ENCODE data around the gene ORAI2.
"Not testable (repeated sequence)": the region's sequence is repeated elsewhere in the genome, so short reads cannot be mapped to it uniquely, and the experiment has no call there.

The ORAI2 gene

GRCh38 chr7:102404862-102405188, 28.6 kb upstream of the ORAI2 start:
- not testable (repeated sequence) for H3K4me1 Mint-ChIP-seq (ENCODE audit: low read depth); DNase-seq (ENCODE audit: low spot score); H3K27me3 Mint-ChIP-seq (ENCODE audit: low read depth); H3K27ac Mint-ChIP-seq; H3K9me3 Mint-ChIP-seq; H3K4me3 Mint-ChIP-seq
- H3K36me3 Mint-ChIP-seq (ENCODE audit: low read depth) = peaks cover 56% of the 10 kb centered on the region

DNA sequence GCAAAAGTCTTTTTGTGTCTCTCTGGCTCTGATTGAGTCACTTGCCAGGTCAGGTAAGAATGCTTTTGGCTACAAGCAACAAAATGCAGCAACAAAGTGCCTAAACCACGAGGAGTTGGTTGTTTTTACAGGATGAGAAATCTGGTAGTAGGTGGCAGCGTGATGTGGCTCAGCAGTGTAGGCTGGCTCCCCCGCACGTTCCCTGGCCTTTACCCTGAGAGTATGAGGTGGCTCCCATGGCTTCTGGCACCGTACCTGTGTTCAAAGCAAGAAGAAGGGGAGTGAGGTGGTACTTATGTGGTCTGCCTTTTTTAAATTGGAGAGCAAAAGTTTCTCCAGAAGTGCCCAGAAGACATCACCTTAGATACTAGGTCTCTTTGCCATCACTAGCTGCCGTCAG, 25.5 kb upstream of the ORAI2 start:
- H3K4me3 Mint-ChIP-seq = no peak overlapping the region
- peaks cover 12% of the 10 kb centered on the region for H3K4me1 Mint-ChIP-seq (ENCODE audit: low read depth)

DNA sequence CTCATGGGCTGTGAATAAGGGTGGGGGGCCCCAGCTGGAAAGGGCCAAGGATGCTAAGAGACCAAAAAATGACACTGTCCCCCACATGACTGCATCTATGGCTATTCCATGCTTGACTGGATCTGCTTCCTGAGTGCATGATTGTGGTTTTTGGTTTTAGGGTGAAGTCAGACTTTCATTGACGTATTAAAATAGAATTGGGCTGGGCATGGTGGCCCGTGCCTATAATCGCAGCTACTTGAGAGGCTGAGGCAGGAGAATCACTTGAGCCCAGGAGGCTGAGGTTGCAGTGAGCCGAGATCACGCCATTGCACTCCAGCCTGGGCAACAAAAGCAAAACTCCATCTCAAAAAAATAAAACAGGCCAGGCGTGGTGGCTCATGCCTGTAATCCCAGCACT, 24.8 kb upstream of the ORAI2 start:
- Mint-ChIP-seq H3K27ac (peak overlapping the region; percentile 52), H3K4me1 (ENCODE audit: low read depth) (peaks cover 14% of the 10 kb centered on the region), H3K36me3 (ENCODE audit: low read depth) (peaks cover 62% of the 10 kb centered on the region)
- not testable (repeated sequence) for H3K4me3 Mint-ChIP-seq; H3K9me3 Mint-ChIP-seq; DNase-seq (ENCODE audit: low spot score); H3K27me3 Mint-ChIP-seq (ENCODE audit: low read depth)

More for the DNA sequence above, 25.5 kb upstream of the ORAI2 start:
- DNase-seq (ENCODE audit: low spot score) = no peak
- peaks cover 64% of the 10 kb centered on the region for H3K36me3 Mint-ChIP-seq (ENCODE audit: low read depth)
- no peaks in the 10 kb centered on the region for H3K9me3 Mint-ChIP-seq
- no peaks in the 10 kb centered on the region for H3K27me3 Mint-ChIP-seq (ENCODE audit: low read depth)
- no peak overlapping the region for H3K27ac Mint-ChIP-seq

GRCh38 chr7:102409340-102409739, 24.0 kb upstream of the ORAI2 start:
- Mint-ChIP-seq H3K4me3 (no peak overlapping the region), H3K27ac (no peak overlapping the region), H3K27me3 (ENCODE audit: low read depth) (no peaks in the 10 kb centered on the region), H3K4me1 (ENCODE audit: low read depth) (peaks cover 15% of the 10 kb centered on the region), H3K36me3 (ENCODE audit: low read depth) (peaks cover 63% of the 10 kb centered on the region), H3K9me3 (no peaks in the 10 kb centered on the region)
- no peak for DNase-seq (ENCODE audit: low spot score)

- no peak overlapping the region for H3K27ac Mint-ChIP-seq
- no peak overlapping the region for H3K4me3 Mint-ChIP-seq
- H3K27me3 Mint-ChIP-seq (ENCODE audit: low read depth) = no peaks in the 10 kb centered on the region
- H3K9me3 Mint-ChIP-seq = no peaks in the 10 kb centered on the region
- DNase-seq (ENCODE audit: low spot score) = no peak
- peaks cover 64% of the 10 kb centered on the region for H3K36me3 Mint-ChIP-seq (ENCODE audit: low read depth)
- H3K4me1 Mint-ChIP-seq (ENCODE audit: low read depth) = peaks cover 19% of the 10 kb centered on the region
These were observed 23.3 kb upstream of the ORAI2 start for GRCh38 chr7:102410123-102410522.

DNA sequence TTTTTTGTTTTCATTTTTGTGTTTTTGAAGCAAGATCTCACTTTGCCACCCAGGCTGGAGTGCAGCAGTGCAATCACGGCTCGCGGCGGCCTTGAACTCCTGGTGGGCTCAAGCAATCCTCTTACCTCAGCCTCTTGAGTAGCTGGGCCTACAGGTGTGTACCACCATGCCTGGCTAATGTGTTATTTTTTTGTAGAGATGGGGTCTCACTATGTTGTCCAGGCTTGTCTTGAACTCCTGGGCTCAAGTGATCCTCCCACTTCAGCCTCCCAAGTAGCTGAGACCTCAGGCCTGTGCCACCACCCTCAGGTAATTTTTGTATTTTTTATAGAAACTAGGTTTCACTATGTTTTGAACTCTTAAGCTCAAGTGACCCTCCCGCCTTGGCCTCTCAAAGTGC, 22.5 kb upstream of the ORAI2 start:
- Mint-ChIP-seq H3K27me3 (ENCODE audit: low read depth) (no peaks in the 10 kb centered on the region), H3K9me3 (no peaks in the 10 kb centered on the region), H3K4me1 (ENCODE audit: low read depth) (peaks cover 27% of the 10 kb centered on the region), H3K27ac (no peak overlapping the region), H3K4me3 (no peak overlapping the region), H3K36me3 (ENCODE audit: low read depth) (peaks cover 69% of the 10 kb centered on the region)
- DNase-seq (ENCODE audit: low spot score) = no peak

DNA sequence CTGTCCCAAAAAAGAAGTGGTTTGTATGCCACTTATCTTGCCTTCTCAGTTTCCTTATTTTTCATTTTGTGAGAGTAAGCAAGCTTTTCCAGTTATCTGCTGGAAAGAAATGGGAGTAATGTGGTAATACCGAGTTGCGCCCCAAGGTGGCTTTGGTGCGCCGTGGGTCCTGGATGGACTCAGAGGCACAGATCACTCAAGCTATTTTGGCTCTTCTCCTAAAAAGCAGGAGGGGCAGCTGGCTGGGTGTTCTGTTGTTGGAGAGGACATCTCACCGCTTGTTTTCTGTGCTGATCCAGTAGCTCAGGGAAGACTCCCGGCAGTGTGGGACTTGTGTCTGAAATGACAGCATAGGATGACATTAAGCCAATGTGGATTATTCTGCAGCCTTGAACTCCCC, 20.8 kb upstream of the ORAI2 start:
- H3K27me3 Mint-ChIP-seq (ENCODE audit: low read depth) = no peaks in the 10 kb centered on the region
- H3K4me1 Mint-ChIP-seq (ENCODE audit: low read depth) = peaks cover 41% of the 10 kb centered on the region
- no peak overlapping the region for H3K27ac Mint-ChIP-seq
- no peak for DNase-seq (ENCODE audit: low spot score)
- no peak overlapping the region for H3K4me3 Mint-ChIP-seq
- H3K9me3 Mint-ChIP-seq = no peaks in the 10 kb centered on the region
- peaks cover 71% of the 10 kb centered on the region for H3K36me3 Mint-ChIP-seq (ENCODE audit: low read depth)

GRCh38 chr7:102413091-102413490, 20.3 kb upstream of the ORAI2 start:
- Mint-ChIP-seq H3K27ac (peak overlapping the region; percentile 15), H3K4me3 (no peak overlapping the region), H3K9me3 (no peaks in the 10 kb centered on the region), H3K4me1 (ENCODE audit: low read depth) (peaks cover 42% of the 10 kb centered on the region), H3K27me3 (ENCODE audit: low read depth) (no peaks in the 10 kb centered on the region), H3K36me3 (ENCODE audit: low read depth) (peaks cover 67% of the 10 kb centered on the region)
- no peak for DNase-seq (ENCODE audit: low spot score)

GRCh38 chr7:102413611-102414010, 19.8 kb upstream of the ORAI2 start:
- no peak overlapping the region for H3K4me3 Mint-ChIP-seq
- H3K36me3 Mint-ChIP-seq (ENCODE audit: low read depth) = peaks cover 65% of the 10 kb centered on the region
- no peaks in the 10 kb centered on the region for H3K9me3 Mint-ChIP-seq
- H3K4me1 Mint-ChIP-seq (ENCODE audit: low read depth) = peaks cover 43% of the 10 kb centered on the region
- no peaks in the 10 kb centered on the region for H3K27me3 Mint-ChIP-seq (ENCODE audit: low read depth)
- H3K27ac Mint-ChIP-seq = peak overlapping the region; percentile 63
- no peak for DNase-seq (ENCODE audit: low spot score)

- H3K4me1 Mint-ChIP-seq (ENCODE audit: low read depth) = peaks cover 56% of the 10 kb centered on the region
- no peaks in the 10 kb centered on the region for H3K27me3 Mint-ChIP-seq (ENCODE audit: low read depth)
- peaks cover 61% of the 10 kb centered on the region for H3K36me3 Mint-ChIP-seq (ENCODE audit: low read depth)
- H3K4me3 Mint-ChIP-seq = peak overlapping the region; percentile 83
- peak overlapping the region; percentile 99 for H3K27ac Mint-ChIP-seq
- H3K9me3 Mint-ChIP-seq = no peaks in the 10 kb centered on the region
- peak; percentile 70 for DNase-seq (ENCODE audit: low spot score)
These were observed 17.6 kb upstream of the ORAI2 start for GRCh38 chr7:102415685-102416225.

GRCh38 chr7:102416406-102416805, 17.0 kb upstream of the ORAI2 start:
- H3K4me3 Mint-ChIP-seq = peak overlapping the region; percentile 83
- H3K27ac Mint-ChIP-seq = peak overlapping the region; percentile 99
- H3K36me3 Mint-ChIP-seq (ENCODE audit: low read depth) = peaks cover 61% of the 10 kb centered on the region
- no peak for DNase-seq (ENCODE audit: low spot score)
- peaks cover 61% of the 10 kb centered on the region for H3K4me1 Mint-ChIP-seq (ENCODE audit: low read depth)
- H3K9me3 Mint-ChIP-seq = no peaks in the 10 kb centered on the region
- no peaks in the 10 kb centered on the region for H3K27me3 Mint-ChIP-seq (ENCODE audit: low read depth)

DNA sequence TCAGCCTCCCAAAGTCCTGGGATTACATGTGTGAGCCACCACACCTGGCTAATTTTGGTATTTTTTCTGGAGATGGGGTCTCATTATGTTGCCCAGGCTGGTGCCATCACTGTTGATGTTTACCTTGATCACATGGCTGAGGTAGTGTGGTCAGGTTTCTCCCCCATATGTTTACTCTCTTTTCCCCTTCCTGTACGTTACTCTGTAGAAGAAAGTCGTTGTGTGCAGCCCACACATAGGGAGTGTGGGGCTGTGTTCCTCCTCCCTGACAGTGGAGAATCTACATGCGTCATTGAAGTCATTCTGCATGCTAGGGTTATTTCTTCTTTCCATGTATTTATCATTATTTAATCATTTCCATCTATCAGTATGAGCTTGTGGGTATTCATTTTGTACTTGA, 16.3 kb upstream of the ORAI2 start:
- Mint-ChIP-seq H3K27ac (peak overlapping the region; percentile 99), H3K4me3 (peak overlapping the region; percentile 64), H3K36me3 (ENCODE audit: low read depth) (peaks cover 57% of the 10 kb centered on the region), H3K9me3 (no peaks in the 10 kb centered on the region), H3K27me3 (ENCODE audit: low read depth) (no peaks in the 10 kb centered on the region), H3K4me1 (ENCODE audit: low read depth) (peaks cover 61% of the 10 kb centered on the region)
- DNase-seq (ENCODE audit: low spot score) = no peak

DNA sequence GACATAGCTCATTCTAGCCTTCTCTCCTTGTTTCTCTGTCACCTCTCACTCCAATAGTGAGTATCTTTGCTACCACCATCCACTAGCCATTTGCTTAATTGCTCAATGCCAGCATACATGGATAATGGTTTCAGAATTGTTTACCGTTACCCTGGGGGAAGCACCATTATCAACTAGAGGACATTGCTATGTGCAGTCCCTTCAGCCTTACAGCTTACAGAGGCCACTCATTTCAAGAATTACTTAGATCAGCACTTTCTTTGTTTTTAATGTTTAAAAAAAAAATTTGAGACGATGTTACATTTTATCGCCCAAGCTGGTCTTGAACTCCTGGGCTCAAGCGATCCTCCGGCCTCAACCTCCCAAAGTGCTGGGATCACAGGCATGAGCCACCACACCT, 14.8 kb upstream of the ORAI2 start:
- DNase-seq (ENCODE audit: low spot score) = no peak
- H3K27ac Mint-ChIP-seq = peak overlapping the region; percentile 9
- peaks cover 55% of the 10 kb centered on the region for H3K36me3 Mint-ChIP-seq (ENCODE audit: low read depth)
- H3K4me1 Mint-ChIP-seq (ENCODE audit: low read depth) = peaks cover 56% of the 10 kb centered on the region
- no peaks in the 10 kb centered on the region for H3K27me3 Mint-ChIP-seq (ENCODE audit: low read depth)
- no peak overlapping the region for H3K4me3 Mint-ChIP-seq
- H3K9me3 Mint-ChIP-seq = no peaks in the 10 kb centered on the region

- no peak for DNase-seq (ENCODE audit: low spot score)
- Mint-ChIP-seq H3K27me3 (ENCODE audit: low read depth) (no peaks in the 10 kb centered on the region), H3K36me3 (ENCODE audit: low read depth) (peaks cover 59% of the 10 kb centered on the region), H3K9me3 (no peaks in the 10 kb centered on the region), H3K4me1 (ENCODE audit: low read depth) (peaks cover 61% of the 10 kb centered on the region), H3K4me3 (no peak overlapping the region), H3K27ac (no peak overlapping the region)
These were observed 11.6 kb upstream of the ORAI2 start for GRCh38 chr7:102421706-102422240.

- no peak for DNase-seq (ENCODE audit: low spot score)
- no peaks in the 10 kb centered on the region for H3K9me3 Mint-ChIP-seq
- H3K27me3 Mint-ChIP-seq (ENCODE audit: low read depth) = no peaks in the 10 kb centered on the region
- H3K27ac Mint-ChIP-seq = peak overlapping the region; percentile 100
- H3K4me3 Mint-ChIP-seq = peak overlapping the region; percentile 95
- H3K36me3 Mint-ChIP-seq (ENCODE audit: low read depth) = peaks cover 51% of the 10 kb centered on the region
- H3K4me1 Mint-ChIP-seq (ENCODE audit: low read depth) = peaks cover 58% of the 10 kb centered on the region
These were observed 9.2 kb upstream of the ORAI2 start for GRCh38 chr7:102424129-102424551.

Data from T-helper 2 cell treated with Interferon-gamma antibody and Interleukin-4, amounts not matched to agents 5 μg/mL and 100 μg/mL, for 36 hours (primary cell).